ENCODE measurements around the gene MITD1. TPM values are rescaled to one million over a fixed set of nuclear protein-coding genes. Genes with fewer than 3 reads are reported as not detected.
A peak's percentile ranks its signal among the peaks of the same experiment; 100 is the strongest.

Gene MITD1
- total RNA-seq, 2 experiments from 2014 or later = 59.2 to 68.0 TPM

- H3K4me3 Mint-ChIP-seq = peak overlapping the region; percentile 23
- peaks cover 48% of the 10 kb centered on the region for H3K4me1 Mint-ChIP-seq
- ChIA-PET POLR2A (interaction anchor here (0.6 kb wide), 1 partner anchor 220 kb away, joined by 3 read pairs; no protein-coding TSS in a partner anchor), CTCF (no interaction called here)
- no peak for DNase-seq
- no peaks in the 10 kb centered on the region for H3K9me3 Mint-ChIP-seq
- H3K36me3 Mint-ChIP-seq (ENCODE audit: low read depth) = peaks cover 22% of the 10 kb centered on the region
- H3K27me3 Mint-ChIP-seq = no peaks in the 10 kb centered on the region
- H3K27ac Mint-ChIP-seq = no peak overlapping the region
Measured at GRCh38 chr2:99183025-99183424, 2.2 kb upstream of the MITD1 start.

GRCh38 chr2:99181624-99182000 is 754 bp upstream of the MITD1 start:
- CTCF ChIA-PET = no interaction called here
- no peaks in the 10 kb centered on the region for H3K9me3 Mint-ChIP-seq
- H3K27me3 Mint-ChIP-seq = no peaks in the 10 kb centered on the region
- peaks cover 21% of the 10 kb centered on the region for H3K36me3 Mint-ChIP-seq (ENCODE audit: low read depth)
- peak overlapping the region; percentile 95 for H3K27ac Mint-ChIP-seq
- POLR2A ChIA-PET = interaction anchor here (0.8 kb wide), 1 partner anchor 26 kb away, joined by 3 read pairs; no protein-coding TSS in a partner anchor
- no peak for DNase-seq
- H3K4me3 Mint-ChIP-seq = peak overlapping the region; percentile 99
- peaks cover 54% of the 10 kb centered on the region for H3K4me1 Mint-ChIP-seq

- Mint-ChIP-seq H3K27ac (no peak overlapping the region), H3K4me3 (no peak overlapping the region), H3K9me3 (no peaks in the 10 kb centered on the region), H3K27me3 (no peaks in the 10 kb centered on the region), H3K4me1 (peaks cover 32% of the 10 kb centered on the region), H3K36me3 (ENCODE audit: low read depth) (peaks cover 48% of the 10 kb centered on the region)
- DNase-seq = no peak
- CTCF ChIA-PET = no interaction called here
- POLR2A ChIA-PET = no interaction called here
Measured at GRCh38 chr2:99171377-99172140, 9.3 kb downstream of the MITD1 start.

GRCh38 chr2:99169534-99169933 is 11.3 kb downstream of the MITD1 start:
- H3K27ac Mint-ChIP-seq = no peak overlapping the region
- peaks cover 19% of the 10 kb centered on the region for H3K4me1 Mint-ChIP-seq

GRCh38 chr2:99166218-99166617 is 14.6 kb downstream of the MITD1 start:
- CTCF ChIA-PET = interaction anchor here (0.6 to 0.7 kb wide), 2 partner anchors 9 to 358 kb away, joined by 3 read pairs; no protein-coding TSS in a partner anchor
- POLR2A ChIA-PET = no interaction called here
- Mint-ChIP-seq H3K4me3 (no peak overlapping the region), H3K36me3 (ENCODE audit: low read depth) (peaks cover 44% of the 10 kb centered on the region), H3K9me3 (no peaks in the 10 kb centered on the region), H3K27ac (no peak overlapping the region), H3K4me1 (peaks cover 12% of the 10 kb centered on the region), H3K27me3 (no peaks in the 10 kb centered on the region)
- no peak for DNase-seq

More at GRCh38 chr2:99169534-99169933, 11.3 kb downstream of the MITD1 start:
- CTCF ChIA-PET = no interaction called here
- Mint-ChIP-seq H3K9me3 (no peaks in the 10 kb centered on the region), H3K4me3 (no peak overlapping the region), H3K27me3 (no peaks in the 10 kb centered on the region), H3K36me3 (ENCODE audit: low read depth) (peaks cover 43% of the 10 kb centered on the region)
- no peak for DNase-seq
- POLR2A ChIA-PET = no interaction called here

- no peak overlapping the region for H3K4me3 Mint-ChIP-seq
- POLR2A ChIA-PET = no interaction called here
- H3K27ac Mint-ChIP-seq = no peak overlapping the region
- no peak for DNase-seq
- H3K9me3 Mint-ChIP-seq = no peaks in the 10 kb centered on the region
- CTCF ChIA-PET = no interaction called here
- peaks cover 26% of the 10 kb centered on the region for H3K4me1 Mint-ChIP-seq
- H3K27me3 Mint-ChIP-seq = no peaks in the 10 kb centered on the region
- H3K36me3 Mint-ChIP-seq (ENCODE audit: low read depth) = peaks cover 31% of the 10 kb centered on the region
Measured at GRCh38 chr2:99159594-99159993, 21.3 kb downstream of the MITD1 start.

- ChIA-PET CTCF (interaction anchor here (1.3 to 1.4 kb wide), 2 partner anchors 10 to 22 kb away, joined by 3 to 5 read pairs; no protein-coding TSS in a partner anchor), POLR2A (no interaction called here)
- peaks cover 26% of the 10 kb centered on the region for H3K4me1 Mint-ChIP-seq
- peaks cover 26% of the 10 kb centered on the region for H3K36me3 Mint-ChIP-seq (ENCODE audit: low read depth)
- no peaks in the 10 kb centered on the region for H3K27me3 Mint-ChIP-seq
- DNase-seq = no peak
- H3K4me3 Mint-ChIP-seq = no peak overlapping the region
- H3K27ac Mint-ChIP-seq = no peak overlapping the region
- H3K9me3 Mint-ChIP-seq = no peaks in the 10 kb centered on the region
Measured at GRCh38 chr2:99158599-99158998, 22.3 kb downstream of the MITD1 start.

GRCh38 chr2:99156891-99157290 is 24.0 kb downstream of the MITD1 start:
- peaks cover 23% of the 10 kb centered on the region for H3K36me3 Mint-ChIP-seq (ENCODE audit: low read depth)
- H3K9me3 Mint-ChIP-seq = no peaks in the 10 kb centered on the region
- no peak for DNase-seq
- H3K4me1 Mint-ChIP-seq = peaks cover 26% of the 10 kb centered on the region
- no peak overlapping the region for H3K4me3 Mint-ChIP-seq
- no peak overlapping the region for H3K27ac Mint-ChIP-seq
- CTCF ChIA-PET = interaction anchor here (1.4 to 1.5 kb wide), 2 partner anchors 9 to 23 kb away, joined by 3 to 5 read pairs; no protein-coding TSS in a partner anchor
- POLR2A ChIA-PET = no interaction called here
- no peaks in the 10 kb centered on the region for H3K27me3 Mint-ChIP-seq

GRCh38 chr2:99154643-99155536 is 26.0 kb downstream of the MITD1 start, which contains the start of the genes LIPT1 and TSGA10:
Gene LIPT1 (plus strand): TSS chr2:99154967. CDS start chr2:99161958, 6,991 bp downstream.
Gene TSGA10 (minus strand): TSS chr2:99154942. CDS start chr2:99109439, 45,503 bp downstream.
- DNase-seq = peak; percentile 93
- Mint-ChIP-seq H3K9me3 (no peaks in the 10 kb centered on the region), H3K27ac (peak within 1 kb of the TSS; percentile 90)

GRCh38 chr2:99153921-99154604 is 26.8 kb downstream of the MITD1 start:
- H3K4me1 Mint-ChIP-seq = peaks cover 23% of the 10 kb centered on the region
- CTCF ChIA-PET = interaction anchor here (1.7 kb wide), 1 partner anchor 13 kb away, joined by 5 read pairs; the partner anchor contains the start of gene C2orf15
- H3K27me3 Mint-ChIP-seq = no peaks in the 10 kb centered on the region
- POLR2A ChIA-PET = interaction anchor here (1.0 kb wide), 1 partner anchor 26 kb away, joined by 3 read pairs; no protein-coding TSS in a partner anchor
- H3K27ac Mint-ChIP-seq = peak overlapping the region; percentile 90
- no peaks in the 10 kb centered on the region for H3K9me3 Mint-ChIP-seq
- no peak overlapping the region for H3K4me3 Mint-ChIP-seq
- peaks cover 15% of the 10 kb centered on the region for H3K36me3 Mint-ChIP-seq (ENCODE audit: low read depth)
- no peak for DNase-seq

More at GRCh38 chr2:99154643-99155536, 26.0 kb downstream of the MITD1 start, which contains the start of the genes LIPT1 and TSGA10:
- Mint-ChIP-seq H3K27me3 (no peaks in the 10 kb centered on the region), H3K4me3 (no peak within 1 kb of the TSS), H3K4me1 (peaks cover 29% of the 10 kb centered on the region), H3K36me3 (ENCODE audit: low read depth) (peaks cover 21% of the 10 kb centered on the region)
- CTCF ChIA-PET = interaction anchor here (1.3 to 1.7 kb wide), 2 partner anchors 14 to 20 kb away, joined by 3 to 5 read pairs; partner anchors contain the start of gene C2orf15
- POLR2A ChIA-PET = interaction anchor here (1.0 to 1.1 kb wide), 3 partner anchors 14 to 27 kb away, joined by 3 read pairs; partner anchors contain the start of gene C2orf15

- Mint-ChIP-seq H3K27ac (no peak overlapping the region), H3K9me3 (no peaks in the 10 kb centered on the region), H3K27me3 (no peaks in the 10 kb centered on the region), H3K4me3 (no peak overlapping the region), H3K36me3 (ENCODE audit: low read depth) (peaks cover 10% of the 10 kb centered on the region), H3K4me1 (peaks cover 21% of the 10 kb centered on the region)
- ChIA-PET CTCF (no interaction called here), POLR2A (no interaction called here)
- DNase-seq = no peak
Measured at GRCh38 chr2:99152199-99152895, 28.5 kb downstream of the MITD1 start.

GRCh38 chr2:99150706-99151105 is 30.2 kb downstream of the MITD1 start:
- H3K27me3 Mint-ChIP-seq = no peaks in the 10 kb centered on the region
- H3K9me3 Mint-ChIP-seq = no peaks in the 10 kb centered on the region
- H3K4me3 Mint-ChIP-seq = no peak overlapping the region
- peaks cover 5% of the 10 kb centered on the region for H3K36me3 Mint-ChIP-seq (ENCODE audit: low read depth)
- no peak overlapping the region for H3K27ac Mint-ChIP-seq
- ChIA-PET CTCF (no interaction called here), POLR2A (no interaction called here)
- peaks cover 8% of the 10 kb centered on the region for H3K4me1 Mint-ChIP-seq
- DNase-seq = no peak

Data from activated CD4-positive, alpha-beta T cell treated with anti-CD3 and anti-CD28 coated beads, Interleukin-2, amount 10 ng/mL, durations not matched to agents 7 days and 5 days (primary cell).